Thoracic aorta (tissue), 2 donors: ENCODE results near the gene ARPC2. TPM values are rescaled to one million over a fixed set of nuclear protein-coding genes. Genes with fewer than 3 reads are reported as not detected.
"Not testable (repeated sequence)": the region's sequence is repeated elsewhere in the genome, so short reads cannot be mapped to it uniquely, and the experiment has no call there.

Experiments
- ATAC-seq: fragments of 150-250 bp; one replicate; pipeline ENCODE4 v1.8.0; 2017; ENCODE audit warnings: low read depth; ENCODE audit not compliant: insufficient number of reproducible peaks, low FRiP score
- DNase-seq: peaks from one replicate; pipeline ENCODE4 v3.0.0-alpha.2; 2020; ENCODE audit warnings: low spot score
- H3K27ac ChIP-seq, 2 donors: fragments of 200-600 bp; sonication (generic); 1 replicate in 1 of 2; 2 replicates in 1 of 2; pipeline ENCODE4 v1.5.1; 2016; ENCODE audit warnings: mild to moderate bottlenecking in 2 of 2, moderate library complexity in 2 of 2
- H3K27me3 ChIP-seq: fragments of 200-600 bp; sonication (generic); replicated peaks from 2 replicates; pipeline ENCODE4 v1.6.0; 2016; ENCODE audit warnings: mild to moderate bottlenecking; ENCODE audit not compliant: insufficient read depth
- H3K36me3 ChIP-seq: fragments of 200-600 bp; sonication (generic); one replicate; pipeline ENCODE4 v1.5.1; 2016
- H3K4me1 ChIP-seq, 2 donors: fragments of 200-600 bp; sonication (generic); 1 replicate in 1 of 2; 2 replicates in 1 of 2; pipeline versions ENCODE4 v1.5.1 to v1.6.0; 2016; ENCODE audit warnings: low read depth in 2 of 2, mild to moderate bottlenecking in 1 of 2; ENCODE audit not compliant: control insufficient read depth in 1 of 2
- H3K4me3 ChIP-seq: fragments of 200-600 bp; sonication (generic); 2 replicates; pipeline ENCODE4 v1.5.1; 2016; ENCODE audit warnings: mild to moderate bottlenecking
- H3K9me3 ChIP-seq: fragments of 200-600 bp; sonication (generic); 2 replicates; pipeline ENCODE4 v1.5.1; 2016
- total RNA-seq, 2 donors: library from RNA; depleted of rRNA; stranded (reverse); fragments of >200 nt; gene quantifications; one replicate each; pipeline versions ENCODE4 v1.1.0 to v1.2.3, GENCODE V29; 2016
- TF ChIP-seq, protein P1 (sequence below): fragments of 200-600 bp; sonication (generic); IDR thresholded peaks from one replicate; pipeline ENCODE4 v1.5.1; 2019; ENCODE audit warnings: antibody characterized with exemption

Gene ARPC2
- total RNA-seq, 2 donors from 2014 or later: 378 to 469 TPM

DNA sequence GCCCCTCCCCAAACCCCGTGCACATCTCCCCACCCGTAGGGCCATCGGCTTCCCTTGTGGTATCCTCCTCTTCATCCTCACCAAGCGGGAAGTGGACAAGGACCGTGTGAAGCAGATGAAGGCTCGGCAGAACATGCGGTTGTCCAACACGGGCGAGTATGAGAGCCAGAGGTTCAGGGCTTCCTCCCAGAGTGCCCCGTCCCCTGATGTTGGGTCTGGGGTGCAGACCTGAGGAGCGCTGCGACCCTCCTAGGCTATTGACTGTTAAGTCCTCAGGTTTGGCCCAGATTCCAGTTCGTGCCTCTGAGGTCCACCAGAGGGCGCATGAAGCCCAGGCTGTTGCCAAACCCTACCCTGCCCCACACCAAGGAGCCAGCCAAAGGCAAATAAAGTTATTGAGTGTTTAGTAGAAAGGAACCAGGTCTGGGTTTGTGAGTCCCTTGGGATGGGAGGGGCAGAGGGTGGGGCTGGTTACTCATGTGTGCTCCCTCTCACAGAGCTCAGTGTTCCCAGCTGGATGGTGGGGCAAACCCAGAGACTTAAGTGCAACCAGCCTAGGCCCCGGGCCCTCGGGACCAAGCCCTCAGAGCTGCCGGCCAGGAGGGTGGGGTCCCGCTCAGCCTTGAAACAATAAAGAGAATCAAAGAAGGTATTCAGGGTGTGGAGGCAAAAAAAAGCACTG lies 55.7 kb downstream of the ARPC2 start:
- TF ChIP-seq, protein P1, sequence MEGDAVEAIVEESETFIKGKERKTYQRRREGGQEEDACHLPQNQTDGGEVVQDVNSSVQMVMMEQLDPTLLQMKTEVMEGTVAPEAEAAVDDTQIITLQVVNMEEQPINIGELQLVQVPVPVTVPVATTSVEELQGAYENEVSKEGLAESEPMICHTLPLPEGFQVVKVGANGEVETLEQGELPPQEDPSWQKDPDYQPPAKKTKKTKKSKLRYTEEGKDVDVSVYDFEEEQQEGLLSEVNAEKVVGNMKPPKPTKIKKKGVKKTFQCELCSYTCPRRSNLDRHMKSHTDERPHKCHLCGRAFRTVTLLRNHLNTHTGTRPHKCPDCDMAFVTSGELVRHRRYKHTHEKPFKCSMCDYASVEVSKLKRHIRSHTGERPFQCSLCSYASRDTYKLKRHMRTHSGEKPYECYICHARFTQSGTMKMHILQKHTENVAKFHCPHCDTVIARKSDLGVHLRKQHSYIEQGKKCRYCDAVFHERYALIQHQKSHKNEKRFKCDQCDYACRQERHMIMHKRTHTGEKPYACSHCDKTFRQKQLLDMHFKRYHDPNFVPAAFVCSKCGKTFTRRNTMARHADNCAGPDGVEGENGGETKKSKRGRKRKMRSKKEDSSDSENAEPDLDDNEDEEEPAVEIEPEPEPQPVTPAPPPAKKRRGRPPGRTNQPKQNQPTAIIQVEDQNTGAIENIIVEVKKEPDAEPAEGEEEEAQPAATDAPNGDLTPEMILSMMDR: peak; percentile 89
- Histone ChIP-seq H3K4me3 (peak overlapping the region; percentile 56), H3K36me3 (peaks cover 38% of the 10 kb centered on the region), H3K27ac (peak overlapping the region; percentile 54 to 81), H3K27me3 (no peaks in the 10 kb centered on the region), H3K4me1 (peaks cover 29 to 50% of the 10 kb centered on the region in 2 donors), H3K9me3 (no peaks in the 10 kb centered on the region)
- DNase-seq (peak; percentile 89), ATAC-seq (peak; percentile 51)

DNA sequence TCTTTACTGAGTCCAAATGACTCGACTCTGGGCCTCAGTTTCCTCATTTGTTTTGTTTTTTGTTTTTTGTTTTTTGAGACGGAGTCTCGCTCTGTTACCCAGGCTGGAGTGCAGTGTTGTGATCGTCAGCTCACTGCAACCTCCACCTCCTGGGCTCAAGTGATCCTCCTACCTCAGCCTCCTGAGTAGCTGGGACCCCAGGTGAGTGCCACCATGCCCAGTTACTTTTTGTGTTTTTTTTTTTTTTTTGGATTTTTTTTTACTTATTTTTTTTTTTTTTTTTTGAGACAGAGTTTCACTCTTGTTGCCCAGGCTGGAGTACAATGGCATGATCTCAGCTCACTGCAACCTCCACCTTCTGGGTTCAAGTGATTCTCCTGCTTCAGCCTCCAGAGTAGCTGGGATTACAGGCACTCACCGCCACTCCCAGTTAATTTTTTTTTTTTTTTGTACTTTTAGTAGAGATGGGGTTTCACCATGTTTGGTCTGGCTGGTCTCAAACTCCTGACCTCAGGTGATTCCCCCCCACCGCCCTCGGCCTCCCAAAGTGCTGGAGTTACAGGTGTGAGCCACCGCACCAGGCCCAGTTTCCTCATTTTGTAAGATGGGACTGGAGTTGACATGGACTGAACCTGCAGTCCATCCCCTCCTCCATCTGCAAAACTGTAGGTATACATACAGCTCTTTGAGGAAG lies 56.4 kb downstream of the ARPC2 start:
- not testable (repeated sequence) for ATAC-seq

DNA sequence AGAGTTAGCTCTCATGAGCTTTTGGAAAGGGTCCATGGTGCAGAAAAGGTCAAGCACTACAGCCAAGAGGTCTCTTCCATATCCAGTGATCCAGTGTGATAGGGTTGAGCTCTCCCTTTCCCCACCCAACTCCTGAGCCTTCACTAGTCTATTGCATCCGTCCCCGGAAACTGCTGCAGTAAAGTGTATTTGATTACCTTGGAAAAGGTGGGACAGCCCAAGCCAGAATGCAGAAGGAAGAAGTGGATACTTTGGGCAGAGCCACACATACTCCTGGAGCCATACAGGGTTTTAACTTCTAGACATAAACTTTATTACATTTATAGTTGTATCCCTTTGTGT lies 56.9 kb downstream of the ARPC2 start:
- peak overlapping the region; percentile 29 to 81 for H3K27ac ChIP-seq
- H3K4me1 ChIP-seq: peaks cover 26 to 38% of the 10 kb centered on the region in 2 donors
- H3K27me3 ChIP-seq: no peaks in the 10 kb centered on the region
- H3K4me3 ChIP-seq: no peak overlapping the region
- H3K9me3 ChIP-seq: no peaks in the 10 kb centered on the region
- H3K36me3 ChIP-seq: peaks cover 50% of the 10 kb centered on the region
- ATAC-seq (no peak), DNase-seq (no peak)
- TF ChIP-seq, protein P1: no peak

More for the DNA sequence above, 56.4 kb downstream of the ARPC2 start:
- peaks cover 45% of the 10 kb centered on the region for H3K36me3 ChIP-seq
- DNase-seq, H3K27me3 ChIP-seq, H3K9me3 ChIP-seq, H3K4me3 ChIP-seq: not testable (repeated sequence)
- H3K27ac ChIP-seq: peak overlapping the region; percentile 32 to 81
- peaks cover 29 to 43% of the 10 kb centered on the region in 2 donors for H3K4me1 ChIP-seq

DNA sequence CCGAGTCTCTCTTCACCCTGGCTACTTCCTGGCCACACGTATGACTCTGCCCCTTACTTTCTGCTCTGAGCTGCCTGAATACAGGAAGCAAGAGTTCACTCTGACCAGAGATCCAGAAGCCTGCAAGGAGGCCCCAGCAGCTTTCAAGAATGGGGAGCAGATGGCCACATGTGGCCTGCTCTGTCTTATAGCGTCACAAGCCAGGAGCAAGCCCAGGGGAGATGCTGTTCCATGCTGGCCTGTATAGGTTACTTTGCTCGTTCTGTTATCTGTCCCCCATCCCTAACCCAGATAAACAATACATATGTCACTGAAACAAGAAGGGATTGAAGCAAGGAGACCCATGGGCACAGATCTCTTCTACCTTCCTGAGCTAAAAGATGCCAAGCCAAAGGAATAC lies 57.6 kb downstream of the ARPC2 start:
- ATAC-seq (no peak), DNase-seq (no peak)
- peaks cover 21 to 35% of the 10 kb centered on the region in 2 donors for H3K4me1 ChIP-seq
- TF ChIP-seq, protein P1: no peak
- no peaks in the 10 kb centered on the region for H3K27me3 ChIP-seq
- H3K36me3 ChIP-seq: peaks cover 57% of the 10 kb centered on the region
- H3K27ac ChIP-seq: peak overlapping the region; percentile 29 to 81
- H3K9me3 ChIP-seq: no peaks in the 10 kb centered on the region
- no peak overlapping the region for H3K4me3 ChIP-seq

DNA sequence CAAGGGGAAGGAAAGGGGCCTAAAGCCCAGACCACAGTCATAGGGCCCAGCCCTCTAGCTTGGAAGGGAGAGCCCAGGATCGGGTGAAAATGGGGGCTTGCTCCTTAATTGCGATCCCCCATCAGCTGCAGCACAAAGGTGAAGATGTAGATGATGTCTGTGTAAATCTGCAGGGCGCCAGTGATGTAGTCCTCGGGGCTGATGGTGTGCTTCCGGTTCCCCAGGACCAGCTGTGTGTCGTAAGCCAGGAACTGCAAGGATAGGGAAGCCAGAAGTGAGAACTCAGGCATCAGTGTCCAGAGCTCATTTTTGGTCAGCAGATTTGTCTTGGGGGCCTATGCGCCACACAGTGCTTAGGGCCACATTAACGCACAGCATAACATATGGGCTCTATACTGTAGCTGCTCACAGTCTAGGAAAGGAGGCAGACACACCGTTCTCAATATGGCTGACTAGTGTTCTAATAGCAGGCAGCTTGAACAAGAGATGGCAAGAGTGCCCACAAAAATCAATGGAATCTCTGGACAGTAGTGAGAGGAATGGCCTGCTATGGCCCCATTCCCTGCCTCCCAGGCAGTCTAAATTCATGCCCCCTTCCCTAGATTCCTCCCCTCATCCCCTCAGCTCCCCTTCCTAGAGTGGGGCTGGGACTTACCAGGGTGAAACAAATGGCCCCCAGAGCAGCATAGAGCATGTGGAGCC lies 58.5 kb downstream of the ARPC2 start:
- Histone ChIP-seq H3K4me3 (no peak overlapping the region), H3K27me3 (no peaks in the 10 kb centered on the region), H3K36me3 (peaks cover 67% of the 10 kb centered on the region), H3K9me3 (no peaks in the 10 kb centered on the region), H3K4me1 (peaks cover 21 to 41% of the 10 kb centered on the region in 2 donors), H3K27ac (peak overlapping the region; percentile 29 to 81)
- no peak for DNase-seq
- ATAC-seq: no peak
- TF ChIP-seq, protein P1: no peak
